Skin epidermis (tissue), 12 donors: Measurements from ENCODE around the gene FBXL17.
A peak's percentile ranks its signal among the peaks of the same experiment; 100 is the strongest.

Experiments used
- H3K27ac ChIP-seq, 21 experiments: fragments of 200-600 bp; sonication (generic) in 11 of 21; one replicate each; pipeline ENCODE4 v1.5.0; 2020; ENCODE audit warnings: mild to moderate bottlenecking in 3 of 21, inconsistent platforms in 2 of 21, moderate library complexity in 2 of 21
- H3K4me3 ChIP-seq, 7 experiments: fragments of 200-600 bp; sonication (generic) in 2 of 7; one replicate each; pipeline ENCODE4 v1.5.0; 2020; ENCODE audit warnings: inconsistent platforms in 2 of 7, mild to moderate bottlenecking in 2 of 7, moderate library complexity in 1 of 7

The FBXL17 gene

GRCh38 chr5:108379722-108380530 lies 2.0 kb downstream of the FBXL17 start:
- peak overlapping the region; percentile 66 to 96 (median 93) for H3K4me3 ChIP-seq
- H3K27ac ChIP-seq = peak overlapping the region in 19 of 21 experiments; percentile 66 to 100 (median 99)

GRCh38 chr5:108375768-108376167 lies 6.1 kb downstream of the FBXL17 start:
- Histone ChIP-seq H3K4me3 (no peak overlapping the region), H3K27ac (no peak overlapping the region)

- Histone ChIP-seq H3K4me3 (no peak overlapping the region), H3K27ac (no peak overlapping the region)
Observed at GRCh38 chr5:108373426-108373825, 8.5 kb downstream of the FBXL17 start.

- Histone ChIP-seq H3K4me3 (no peak overlapping the region), H3K27ac (no peak overlapping the region)
Observed at GRCh38 chr5:108372369-108372768, 9.5 kb downstream of the FBXL17 start.

- no peak overlapping the region for H3K4me3 ChIP-seq
- H3K27ac ChIP-seq = no peak overlapping the region
Observed at GRCh38 chr5:108371263-108371662, 10.6 kb downstream of the FBXL17 start.

GRCh38 chr5:108369167-108369566 lies 12.7 kb downstream of the FBXL17 start:
- no peak overlapping the region for H3K4me3 ChIP-seq
- H3K27ac ChIP-seq = no peak overlapping the region

GRCh38 chr5:108367679-108368334 lies 14.1 kb downstream of the FBXL17 start:
- H3K27ac ChIP-seq = no peak overlapping the region
- no peak overlapping the region for H3K4me3 ChIP-seq

- Histone ChIP-seq H3K27ac (no peak overlapping the region), H3K4me3 (no peak overlapping the region)
Observed at GRCh38 chr5:108366500-108366899, 15.4 kb downstream of the FBXL17 start.

GRCh38 chr5:108361771-108362170 lies 20.1 kb downstream of the FBXL17 start:
- Histone ChIP-seq H3K27ac (no peak overlapping the region), H3K4me3 (no peak overlapping the region)

GRCh38 chr5:108361239-108361638 lies 20.7 kb downstream of the FBXL17 start:
- no peak overlapping the region for H3K27ac ChIP-seq
- H3K4me3 ChIP-seq = no peak overlapping the region

- H3K4me3 ChIP-seq = no peak overlapping the region
Observed at GRCh38 chr5:108360280-108360679, 21.6 kb downstream of the FBXL17 start.

GRCh38 chr5:108356286-108356685 lies 25.6 kb downstream of the FBXL17 start:
- H3K27ac ChIP-seq = no peak overlapping the region
- no peak overlapping the region for H3K4me3 ChIP-seq

More at GRCh38 chr5:108360280-108360679, 21.6 kb downstream of the FBXL17 start:
- H3K27ac ChIP-seq = no peak overlapping the region

GRCh38 chr5:108353087-108353486 lies 28.8 kb downstream of the FBXL17 start:
- no peak overlapping the region for H3K4me3 ChIP-seq

GRCh38 chr5:108345541-108346171 lies 36.2 kb downstream of the FBXL17 start:
- H3K4me3 ChIP-seq = no peak overlapping the region
- H3K27ac ChIP-seq = no peak overlapping the region

More at GRCh38 chr5:108353087-108353486, 28.8 kb downstream of the FBXL17 start:
- no peak overlapping the region for H3K27ac ChIP-seq

GRCh38 chr5:108344103-108344822 lies 37.6 kb downstream of the FBXL17 start:
- Histone ChIP-seq H3K27ac (no peak overlapping the region), H3K4me3 (no peak overlapping the region)

GRCh38 chr5:108341866-108342265 lies 40.0 kb downstream of the FBXL17 start:
- Histone ChIP-seq H3K27ac (no peak overlapping the region), H3K4me3 (no peak overlapping the region)

GRCh38 chr5:108340131-108340530 lies 41.8 kb downstream of the FBXL17 start:
- Histone ChIP-seq H3K4me3 (no peak overlapping the region), H3K27ac (no peak overlapping the region)

GRCh38 chr5:108339220-108339619 lies 42.7 kb downstream of the FBXL17 start:
- Histone ChIP-seq H3K27ac (no peak overlapping the region), H3K4me3 (no peak overlapping the region)

- Histone ChIP-seq H3K4me3 (no peak overlapping the region), H3K27ac (no peak overlapping the region)
Observed at GRCh38 chr5:108334225-108334624, 47.7 kb downstream of the FBXL17 start.

- H3K4me3 ChIP-seq = no peak overlapping the region
- no peak overlapping the region for H3K27ac ChIP-seq
Observed at GRCh38 chr5:108326982-108327381, 54.9 kb downstream of the FBXL17 start.
